Mucosa of stomach (tissue), 1 donor: Measurements from ENCODE around the gene LAMC3.

Source experiments
- H3K27me3 ChIP-seq: one replicate; pipeline ENCODE4 v1.7.0; 2013; ENCODE audit warnings: mild to moderate bottlenecking, low read length; ENCODE audit not compliant: control insufficient read depth, insufficient read depth
- H3K36me3 ChIP-seq: one replicate; pipeline ENCODE4 v1.7.0; 2013; ENCODE audit warnings: low read length; ENCODE audit not compliant: control insufficient read depth, insufficient read depth
- H3K4me1 ChIP-seq: one replicate; pipeline ENCODE4 v1.7.0; 2013; ENCODE audit warnings: mild to moderate bottlenecking, low read length; ENCODE audit not compliant: control insufficient read depth, insufficient read depth
- H3K4me3 ChIP-seq: one replicate; pipeline ENCODE4 v1.7.0; 2013; ENCODE audit warnings: low read length
- H3K9ac ChIP-seq: one replicate; pipeline ENCODE4 v1.7.0; 2013; ENCODE audit warnings: mild to moderate bottlenecking, low read length, moderate library complexity
- H3K9me3 ChIP-seq: one replicate; pipeline ENCODE4 v1.7.0; 2013; ENCODE audit warnings: mild to moderate bottlenecking, low read length, moderate library complexity; ENCODE audit not compliant: control insufficient read depth
- donor health status: Pancreatic carcinoma.

The LAMC3 gene

GRCh38 chr9:131008909-131009618, at the start of gene LAMC3:
Gene LAMC3 (plus strand): TSS chr9:131009174. CDS start chr9:131009215, 41 bp downstream.
- Histone ChIP-seq H3K9me3 (no peaks in the 10 kb centered on the region), H3K36me3 (no peaks in the 10 kb centered on the region), H3K27me3 (peaks cover 30% of the 10 kb centered on the region), H3K4me1 (no peaks in the 10 kb centered on the region), H3K4me3 (no peak within 1 kb of the TSS), H3K9ac (no peak within 1 kb of the TSS)

GRCh38 chr9:130959809-130960334, 49.1 kb upstream of the LAMC3 start:
- H3K36me3 ChIP-seq = no peaks in the 10 kb centered on the region

GRCh38 chr9:130960522-130961378, 48.2 kb upstream of the LAMC3 start:
- no peaks in the 10 kb centered on the region for H3K36me3 ChIP-seq
- no peaks in the 10 kb centered on the region for H3K4me1 ChIP-seq

More at GRCh38 chr9:130959809-130960334, 49.1 kb upstream of the LAMC3 start:
- H3K4me3 ChIP-seq = no peak overlapping the region
- no peak overlapping the region for H3K9ac ChIP-seq
- no peaks in the 10 kb centered on the region for H3K9me3 ChIP-seq
- H3K4me1 ChIP-seq = no peaks in the 10 kb centered on the region
- peaks cover 18% of the 10 kb centered on the region for H3K27me3 ChIP-seq

GRCh38 chr9:130961511-130962300, 47.3 kb upstream of the LAMC3 start:
- H3K9me3 ChIP-seq = no peaks in the 10 kb centered on the region
- H3K4me3 ChIP-seq = no peak overlapping the region
- H3K36me3 ChIP-seq = no peaks in the 10 kb centered on the region
- H3K4me1 ChIP-seq = no peaks in the 10 kb centered on the region
- H3K9ac ChIP-seq = no peak overlapping the region
- H3K27me3 ChIP-seq = peaks cover 13% of the 10 kb centered on the region

More at GRCh38 chr9:130960522-130961378, 48.2 kb upstream of the LAMC3 start:
- H3K27me3 ChIP-seq = peaks cover 15% of the 10 kb centered on the region
- H3K9me3 ChIP-seq = no peaks in the 10 kb centered on the region
- H3K9ac ChIP-seq = no peak overlapping the region
- H3K4me3 ChIP-seq = no peak overlapping the region

- Histone ChIP-seq H3K4me1 (no peaks in the 10 kb centered on the region), H3K4me3 (no peak overlapping the region), H3K9ac (no peak overlapping the region), H3K27me3 (peaks cover 5% of the 10 kb centered on the region), H3K9me3 (no peaks in the 10 kb centered on the region), H3K36me3 (no peaks in the 10 kb centered on the region)
Observed at GRCh38 chr9:130962418-130963316, 46.3 kb upstream of the LAMC3 start.

- no peaks in the 10 kb centered on the region for H3K4me1 ChIP-seq
- no peaks in the 10 kb centered on the region for H3K36me3 ChIP-seq
- H3K9ac ChIP-seq = no peak overlapping the region
- H3K27me3 ChIP-seq = peaks cover 5% of the 10 kb centered on the region
- no peaks in the 10 kb centered on the region for H3K9me3 ChIP-seq
- no peak overlapping the region for H3K4me3 ChIP-seq
Observed at GRCh38 chr9:130963337-130963908, 45.6 kb upstream of the LAMC3 start.

- Histone ChIP-seq H3K4me1 (no peaks in the 10 kb centered on the region), H3K27me3 (peaks cover 5% of the 10 kb centered on the region), H3K9me3 (no peaks in the 10 kb centered on the region), H3K36me3 (no peaks in the 10 kb centered on the region), H3K9ac (no peak overlapping the region), H3K4me3 (no peak overlapping the region)
Observed at GRCh38 chr9:130963916-130964315, 45.1 kb upstream of the LAMC3 start.

- H3K9ac ChIP-seq = no peak overlapping the region
- no peaks in the 10 kb centered on the region for H3K9me3 ChIP-seq
- H3K4me3 ChIP-seq = no peak overlapping the region
- H3K4me1 ChIP-seq = no peaks in the 10 kb centered on the region
- no peaks in the 10 kb centered on the region for H3K36me3 ChIP-seq
- H3K27me3 ChIP-seq = peaks cover 5% of the 10 kb centered on the region
Observed at GRCh38 chr9:130965680-130966079, 43.3 kb upstream of the LAMC3 start.

GRCh38 chr9:130970052-130970451, 38.9 kb upstream of the LAMC3 start:
- no peaks in the 10 kb centered on the region for H3K4me1 ChIP-seq
- no peaks in the 10 kb centered on the region for H3K9me3 ChIP-seq
- no peak overlapping the region for H3K4me3 ChIP-seq
- no peaks in the 10 kb centered on the region for H3K36me3 ChIP-seq
- H3K9ac ChIP-seq = no peak overlapping the region
- H3K27me3 ChIP-seq = peaks cover 26% of the 10 kb centered on the region

- no peak overlapping the region for H3K9ac ChIP-seq
- H3K36me3 ChIP-seq = no peaks in the 10 kb centered on the region
- H3K27me3 ChIP-seq = peaks cover 26% of the 10 kb centered on the region
- H3K4me1 ChIP-seq = no peaks in the 10 kb centered on the region
- no peak overlapping the region for H3K4me3 ChIP-seq
- H3K9me3 ChIP-seq = no peaks in the 10 kb centered on the region
Observed at GRCh38 chr9:130970855-130971254, 38.1 kb upstream of the LAMC3 start.
